Ishikawa (cell line): ENCODE measurements around the gene CEP120.

ENCODE experiments used
- CEBPB ChIP-seq: IDR thresholded peaks from 2 replicates; pipeline ENCODE4 v1.6.1; 2012
- CREB1 ChIP-seq: IDR thresholded peaks from 2 replicates; pipeline ENCODE4 v1.6.1; 2012; ENCODE audit warnings: low read depth
- EGR1 ChIP-seq: IDR thresholded peaks from 2 replicates; pipeline ENCODE4 v1.6.1; 2012
- EP300 ChIP-seq: IDR thresholded peaks from 2 replicates; pipeline ENCODE4 v1.6.1; 2012; ENCODE audit warnings: borderline replicate concordance
- FOXM1 ChIP-seq: IDR thresholded peaks from 2 replicates; pipeline ENCODE4 v1.6.1; 2012; ENCODE audit warnings: low read depth, borderline replicate concordance
- NFIC ChIP-seq: IDR thresholded peaks from 2 replicates; pipeline ENCODE4 v1.6.1; 2012
- RAD21 ChIP-seq: IDR thresholded peaks from 2 replicates; pipeline ENCODE4 v1.6.1; 2012; ENCODE audit warnings: low read depth
- TAF1 ChIP-seq: IDR thresholded peaks from 2 replicates; pipeline ENCODE4 v1.6.1; 2012; ENCODE audit warnings: low read depth, mild to moderate bottlenecking
- TCF12 ChIP-seq: IDR thresholded peaks from 2 replicates; pipeline ENCODE4 v1.6.1; 2012; ENCODE audit warnings: low read depth
- TEAD4 ChIP-seq: IDR thresholded peaks from 2 replicates; pipeline ENCODE4 v1.6.1; 2012
- YY1 ChIP-seq: IDR thresholded peaks from 2 replicates; pipeline ENCODE4 v1.6.1; 2012; ENCODE audit warnings: low read depth
- ZBTB7A ChIP-seq: IDR thresholded peaks from 2 replicates; pipeline ENCODE4 v1.6.1; 2012; ENCODE audit warnings: low read depth
- TF ChIP-seq, protein P1 (sequence below): IDR thresholded peaks from 2 replicates; pipeline ENCODE4 v1.6.1; 2012; ENCODE audit warnings: low read depth, mild to moderate bottlenecking
- TF ChIP-seq, protein P2 (sequence below): IDR thresholded peaks from 2 replicates; pipeline ENCODE4 v1.6.1; 2012
- TF ChIP-seq, protein P3 (sequence below): IDR thresholded peaks from 2 replicates; pipeline ENCODE4 v1.6.1; 2012

The CEP120 gene

DNA sequence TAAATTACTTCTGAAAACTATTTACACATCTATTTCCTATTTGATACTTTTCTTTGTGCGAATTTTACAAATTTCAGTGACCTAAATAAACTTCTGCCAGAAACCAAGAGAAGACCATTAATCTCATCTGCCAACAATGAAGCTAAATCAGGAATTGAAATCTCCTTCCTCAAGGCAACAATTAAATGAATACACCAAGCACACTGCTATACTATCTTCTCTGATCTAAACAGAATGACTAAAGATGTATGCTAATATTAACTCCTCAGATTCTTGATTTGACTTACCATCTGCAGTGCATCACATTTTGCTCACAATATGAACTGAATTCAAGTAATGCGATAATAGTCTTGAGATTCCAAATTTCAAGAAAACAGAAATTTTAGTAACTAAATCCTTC lies 82.3 kb downstream of the CEP120 start:
- TF ChIP-seq TAF1: no peak
- TF ChIP-seq YY1: no peak

DNA sequence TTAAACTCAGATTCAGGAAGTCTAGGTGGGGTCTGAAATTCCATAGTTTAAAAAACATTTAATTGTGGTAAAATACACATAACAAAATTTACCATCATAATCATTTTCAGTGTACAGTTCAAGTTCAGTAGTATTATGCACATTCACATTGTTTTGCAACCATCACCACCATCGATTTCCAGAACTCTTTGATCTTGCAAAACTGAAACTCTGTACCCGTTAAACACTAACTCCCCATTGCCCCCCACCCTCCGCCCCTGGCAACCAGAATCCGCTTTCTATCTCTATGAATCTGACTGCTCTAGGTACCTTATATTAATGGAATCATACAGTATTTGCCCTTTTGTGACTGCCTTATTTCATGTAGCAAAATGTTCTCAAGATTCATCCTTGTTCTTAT lies 117.5 kb downstream of the CEP120 start:
- TF ChIP-seq TAF1 (no peak), TEAD4 (no peak), NFIC (no peak), EGR1 (no peak), ZBTB7A (no peak), RAD21 (no peak), CEBPB (no peak), YY1 (no peak), CREB1 (no peak), EP300 (no peak), FOXM1 (no peak), TCF12 (no peak)
- TF ChIP-seq, protein P1, sequence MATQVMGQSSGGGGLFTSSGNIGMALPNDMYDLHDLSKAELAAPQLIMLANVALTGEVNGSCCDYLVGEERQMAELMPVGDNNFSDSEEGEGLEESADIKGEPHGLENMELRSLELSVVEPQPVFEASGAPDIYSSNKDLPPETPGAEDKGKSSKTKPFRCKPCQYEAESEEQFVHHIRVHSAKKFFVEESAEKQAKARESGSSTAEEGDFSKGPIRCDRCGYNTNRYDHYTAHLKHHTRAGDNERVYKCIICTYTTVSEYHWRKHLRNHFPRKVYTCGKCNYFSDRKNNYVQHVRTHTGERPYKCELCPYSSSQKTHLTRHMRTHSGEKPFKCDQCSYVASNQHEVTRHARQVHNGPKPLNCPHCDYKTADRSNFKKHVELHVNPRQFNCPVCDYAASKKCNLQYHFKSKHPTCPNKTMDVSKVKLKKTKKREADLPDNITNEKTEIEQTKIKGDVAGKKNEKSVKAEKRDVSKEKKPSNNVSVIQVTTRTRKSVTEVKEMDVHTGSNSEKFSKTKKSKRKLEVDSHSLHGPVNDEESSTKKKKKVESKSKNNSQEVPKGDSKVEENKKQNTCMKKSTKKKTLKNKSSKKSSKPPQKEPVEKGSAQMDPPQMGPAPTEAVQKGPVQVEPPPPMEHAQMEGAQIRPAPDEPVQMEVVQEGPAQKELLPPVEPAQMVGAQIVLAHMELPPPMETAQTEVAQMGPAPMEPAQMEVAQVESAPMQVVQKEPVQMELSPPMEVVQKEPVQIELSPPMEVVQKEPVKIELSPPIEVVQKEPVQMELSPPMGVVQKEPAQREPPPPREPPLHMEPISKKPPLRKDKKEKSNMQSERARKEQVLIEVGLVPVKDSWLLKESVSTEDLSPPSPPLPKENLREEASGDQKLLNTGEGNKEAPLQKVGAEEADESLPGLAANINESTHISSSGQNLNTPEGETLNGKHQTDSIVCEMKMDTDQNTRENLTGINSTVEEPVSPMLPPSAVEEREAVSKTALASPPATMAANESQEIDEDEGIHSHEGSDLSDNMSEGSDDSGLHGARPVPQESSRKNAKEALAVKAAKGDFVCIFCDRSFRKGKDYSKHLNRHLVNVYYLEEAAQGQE: no peak
- TF ChIP-seq, protein P2, sequence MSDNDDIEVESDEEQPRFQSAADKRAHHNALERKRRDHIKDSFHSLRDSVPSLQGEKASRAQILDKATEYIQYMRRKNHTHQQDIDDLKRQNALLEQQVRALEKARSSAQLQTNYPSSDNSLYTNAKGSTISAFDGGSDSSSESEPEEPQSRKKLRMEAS: no peak
- TF ChIP-seq, protein P3, sequence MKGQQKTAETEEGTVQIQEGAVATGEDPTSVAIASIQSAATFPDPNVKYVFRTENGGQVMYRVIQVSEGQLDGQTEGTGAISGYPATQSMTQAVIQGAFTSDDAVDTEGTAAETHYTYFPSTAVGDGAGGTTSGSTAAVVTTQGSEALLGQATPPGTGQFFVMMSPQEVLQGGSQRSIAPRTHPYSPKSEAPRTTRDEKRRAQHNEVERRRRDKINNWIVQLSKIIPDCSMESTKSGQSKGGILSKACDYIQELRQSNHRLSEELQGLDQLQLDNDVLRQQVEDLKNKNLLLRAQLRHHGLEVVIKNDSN: no peak

DNA sequence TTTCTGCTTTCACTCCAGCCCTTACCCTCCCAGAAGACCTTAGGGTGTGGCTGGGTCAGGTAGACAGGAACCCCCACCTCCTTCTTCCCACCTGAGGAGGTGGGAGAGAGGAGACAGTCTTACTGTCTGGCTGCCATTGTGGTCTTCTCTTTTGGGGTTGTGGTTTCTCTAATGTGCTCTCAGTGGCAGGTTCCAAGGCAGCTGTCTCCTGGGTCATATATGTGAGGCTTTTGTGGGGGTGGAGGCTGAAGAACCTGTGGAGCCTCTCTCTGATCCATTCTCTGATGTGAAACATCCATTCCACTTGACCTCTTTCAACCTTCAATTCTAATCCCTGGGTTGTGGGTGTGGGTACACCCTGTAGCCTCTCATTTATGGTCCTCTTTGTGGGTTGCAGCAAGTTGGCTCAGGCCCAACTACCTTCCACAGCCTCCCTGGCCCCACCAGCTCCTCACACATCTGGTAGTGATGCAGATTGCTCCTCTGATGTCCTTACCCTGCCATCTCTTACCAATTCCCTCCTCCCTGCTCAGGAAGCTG lies 118.4 kb downstream of the CEP120 start:
- TF ChIP-seq TCF12: no peak
- no peak for TF ChIP-seq TAF1
- TF ChIP-seq EP300: no peak
- TF ChIP-seq, protein P2: no peak
- no peak for TF ChIP-seq EGR1
- TF ChIP-seq TEAD4: no peak

DNA sequence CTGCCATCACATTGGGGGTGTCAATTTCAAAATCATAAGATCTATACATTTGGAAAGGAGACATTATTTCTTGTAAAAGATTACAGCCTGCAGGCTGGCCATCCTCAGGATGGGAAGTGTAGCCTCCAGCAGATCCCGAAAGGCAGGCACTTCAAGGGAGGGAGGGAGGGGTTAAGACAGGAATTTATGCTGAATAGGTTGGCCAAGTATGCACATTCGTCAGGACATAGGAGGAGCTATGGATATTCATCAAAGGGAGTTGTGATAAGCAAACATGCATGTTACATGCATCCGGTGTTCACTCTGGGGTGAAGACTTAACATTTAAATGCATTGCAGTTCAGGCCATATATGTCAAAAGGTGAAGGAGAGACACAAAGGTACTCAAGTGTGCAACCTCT lies 119.4 kb downstream of the CEP120 start:
- TF ChIP-seq EGR1: no peak
- no peak for TF ChIP-seq EP300
- TF ChIP-seq, protein P3: no peak
- no peak for TF ChIP-seq TEAD4
- TF ChIP-seq FOXM1: no peak
- no peak for TF ChIP-seq RAD21
- TF ChIP-seq CREB1: no peak
- TF ChIP-seq, protein P1: no peak
- TF ChIP-seq ZBTB7A: no peak
- no peak for TF ChIP-seq NFIC
- no peak for TF ChIP-seq TCF12
- TF ChIP-seq, protein P2: no peak
- TF ChIP-seq CEBPB: no peak
- TF ChIP-seq YY1: no peak
- TF ChIP-seq TAF1: no peak

DNA sequence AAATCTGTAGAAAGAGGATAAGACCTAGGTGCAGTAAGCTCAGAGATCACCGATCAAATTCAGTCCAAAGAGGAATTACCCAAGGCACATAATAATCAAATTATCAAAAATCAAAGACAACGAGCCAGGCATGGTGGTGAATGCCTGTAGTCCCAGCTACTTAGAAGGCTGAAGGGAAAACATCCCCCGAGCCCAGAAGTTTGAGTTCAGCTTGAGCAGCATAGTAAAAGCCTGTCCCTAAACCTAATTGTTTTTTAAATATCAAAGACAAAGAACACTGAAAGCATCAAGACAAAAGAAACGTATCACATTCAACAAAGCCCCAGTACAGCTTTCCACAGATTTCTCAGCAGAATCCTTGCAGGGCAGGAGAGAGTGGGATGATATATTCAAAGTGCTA lies 122.9 kb downstream of the CEP120 start:
- TF ChIP-seq ZBTB7A: no peak
- TF ChIP-seq FOXM1: no peak
- no peak for TF ChIP-seq YY1
- no peak for TF ChIP-seq RAD21
- no peak for TF ChIP-seq EGR1
- TF ChIP-seq, protein P2: no peak
- TF ChIP-seq TAF1: no peak
- no peak for TF ChIP-seq TCF12
- TF ChIP-seq, protein P1: no peak
- no peak for TF ChIP-seq EP300
- TF ChIP-seq TEAD4: no peak
- TF ChIP-seq, protein P3: no peak
- TF ChIP-seq NFIC: no peak
- TF ChIP-seq CREB1: no peak
- no peak for TF ChIP-seq CEBPB
